ENCODE measurements around the gene TECTB. TPM values are rescaled to one million over a fixed set of nuclear protein-coding genes. Genes with fewer than 3 reads are reported as not detected.
A peak's percentile ranks its signal among the peaks of the same experiment; 100 is the strongest.

Gene TECTB
- total RNA-seq, 1 experiment from 2014 or later: not detected

- ChIA-PET POLR2A (no interaction called here), CTCF (no interaction called here)
- H3K4me1 Mint-ChIP-seq: peaks cover 5% of the 10 kb centered on the region; the same call in 1 of the 2 replicates
- H3K9me3 Mint-ChIP-seq: 0 out of 2 replicates have a peak, but pooled peaks cover 1% of the 10 kb centered on the region
- no peak overlapping the region for H3K4me3 Mint-ChIP-seq
- DNase-seq (ENCODE audit: low spot score): no peak
- ATAC-seq: no peak
- no peak overlapping the region for H3K27ac Mint-ChIP-seq
- H3K27me3 Mint-ChIP-seq (ENCODE audit: low read depth): peaks cover 51% of the 10 kb centered on the region
- TF ChIP-seq ATF3 (CRISPR knock-in tag; conservative IDR thresholded peaks at IDR 0.05): no peak
- H3K36me3 Mint-ChIP-seq: no peaks in the 10 kb centered on the region
Observed at GRCh38 chr10:112286837-112287818, 3.9 kb downstream of the TECTB start.

- no peak overlapping the region for H3K27ac Mint-ChIP-seq
- TF ChIP-seq ZNF671 (CRISPR knock-in tag; IDR thresholded peaks at IDR 0.05) (no peak), CREB1 (CRISPR knock-in tag; IDR thresholded peaks at IDR 0.05) (no peak), NFE2L1 (CRISPR knock-in tag; IDR thresholded peaks at IDR 0.05) (no peak), RORB (CRISPR knock-in tag; IDR thresholded peaks at IDR 0.05) (no peak), CDX4 (CRISPR knock-in tag; IDR thresholded peaks at IDR 0.05; ENCODE audit: borderline replicate concordance) (no peak), JUN (CRISPR knock-in tag; IDR thresholded peaks at IDR 0.05) (no peak)
- H3K36me3 Mint-ChIP-seq: no peaks in the 10 kb centered on the region
- CTCF ChIA-PET: interaction anchor here (1.0 kb wide), 1 partner anchor 20 kb away, joined by 4 read pairs; no protein-coding TSS in a partner anchor
- H3K4me3 Mint-ChIP-seq: no peak overlapping the region
- POLR2A ChIA-PET: no interaction called here
- H3K27me3 Mint-ChIP-seq (ENCODE audit: low read depth): peaks cover 51% of the 10 kb centered on the region
- H3K4me1 Mint-ChIP-seq: peaks cover 5% of the 10 kb centered on the region; the same call in 1 of the 2 replicates
- ATAC-seq (no peak), DNase-seq (ENCODE audit: low spot score) (no peak)
- no peaks in the 10 kb centered on the region for H3K9me3 Mint-ChIP-seq
Observed at GRCh38 chr10:112287844-112288243, 4.6 kb downstream of the TECTB start.

- ATAC-seq (peak; percentile 68), DNase-seq (ENCODE audit: low spot score) (no peak)
- Mint-ChIP-seq H3K4me3 (no peak overlapping the region), H3K27ac (no peak overlapping the region), H3K9me3 (no peaks in the 10 kb centered on the region), H3K4me1 (peaks cover 5% of the 10 kb centered on the region; the same call in 1 of the 2 replicates), H3K36me3 (no peaks in the 10 kb centered on the region), H3K27me3 (ENCODE audit: low read depth) (peaks cover 51% of the 10 kb centered on the region)
- POLR2A ChIA-PET: interaction anchor here (0.6 kb wide), 1 partner anchor 446 kb away, joined by 3 read pairs; no protein-coding TSS in a partner anchor
- CTCF ChIA-PET: interaction anchor here (1.0 kb wide), 1 partner anchor 19 kb away, joined by 4 read pairs; no protein-coding TSS in a partner anchor
- TF ChIP-seq NR1H2 (CRISPR knock-in tag; IDR thresholded peaks at IDR 0.05): no peak
- no peak for TF ChIP-seq ZSCAN18 (CRISPR knock-in tag; IDR thresholded peaks at IDR 0.05)
- no peak for TF ChIP-seq JUN (CRISPR knock-in tag; IDR thresholded peaks at IDR 0.05)
- no peak for TF ChIP-seq PREB (CRISPR knock-in tag; IDR thresholded peaks at IDR 0.05; ENCODE audit: borderline replicate concordance)
- no peak for TF ChIP-seq IRF2 (CRISPR knock-in tag; IDR thresholded peaks at IDR 0.05; ENCODE audit: borderline replicate concordance, low read depth)
Observed at GRCh38 chr10:112288486-112288885, 5.3 kb downstream of the TECTB start.

GRCh38 chr10:112289373-112290053, 6.3 kb downstream of the TECTB start:
- ChIA-PET POLR2A (no interaction called here), CTCF (no interaction called here)
- DNase-seq (ENCODE audit: low spot score): no peak
- Mint-ChIP-seq H3K36me3 (no peaks in the 10 kb centered on the region), H3K27me3 (ENCODE audit: low read depth) (peaks cover 49% of the 10 kb centered on the region), H3K4me1 (peaks cover 5% of the 10 kb centered on the region; the same call in 1 of the 2 replicates), H3K9me3 (no peaks in the 10 kb centered on the region), H3K4me3 (no peak overlapping the region), H3K27ac (no peak overlapping the region)
- ATAC-seq: no peak
- TF ChIP-seq E2F4 (CRISPR knock-in tag; IDR thresholded peaks at IDR 0.05; ENCODE audit: borderline replicate concordance, low read depth) (no peak), ZNF232 (CRISPR knock-in tag; IDR thresholded peaks at IDR 0.05) (no peak), ZMAT4 (CRISPR knock-in tag; IDR thresholded peaks at IDR 0.05) (no peak), ATF3 (CRISPR knock-in tag; conservative IDR thresholded peaks at IDR 0.05) (no peak), STAT6 (CRISPR knock-in tag; conservative IDR thresholded peaks at IDR 0.05; ENCODE audit: low read depth) (no peak), TCF7 (CRISPR knock-in tag; IDR thresholded peaks at IDR 0.05; ENCODE audit: low read depth) (no peak), JUN (CRISPR knock-in tag; IDR thresholded peaks at IDR 0.05) (no peak), ZBTB21 (CRISPR knock-in tag; IDR thresholded peaks at IDR 0.05; ENCODE audit: borderline replicate concordance) (no peak)
